Left hindlimb (tissue), 1 donor: Measurements from ENCODE around the gene TMEM151B.
A peak's percentile ranks its signal among the peaks of the same experiment; 100 is the strongest.
"Not testable (repeated sequence)": the region's sequence is repeated elsewhere in the genome, so short reads cannot be mapped to it uniquely, and the experiment has no call there.

Experiments
- DNase-seq: peaks from one replicate; pipeline ENCODE4 v3.0.0-alpha.2; 2018

TMEM151B gene

GRCh38 chr6:44339763-44340625 lies 69.7 kb downstream of the TMEM151B start:
- DNase-seq, result no peak

DNA sequence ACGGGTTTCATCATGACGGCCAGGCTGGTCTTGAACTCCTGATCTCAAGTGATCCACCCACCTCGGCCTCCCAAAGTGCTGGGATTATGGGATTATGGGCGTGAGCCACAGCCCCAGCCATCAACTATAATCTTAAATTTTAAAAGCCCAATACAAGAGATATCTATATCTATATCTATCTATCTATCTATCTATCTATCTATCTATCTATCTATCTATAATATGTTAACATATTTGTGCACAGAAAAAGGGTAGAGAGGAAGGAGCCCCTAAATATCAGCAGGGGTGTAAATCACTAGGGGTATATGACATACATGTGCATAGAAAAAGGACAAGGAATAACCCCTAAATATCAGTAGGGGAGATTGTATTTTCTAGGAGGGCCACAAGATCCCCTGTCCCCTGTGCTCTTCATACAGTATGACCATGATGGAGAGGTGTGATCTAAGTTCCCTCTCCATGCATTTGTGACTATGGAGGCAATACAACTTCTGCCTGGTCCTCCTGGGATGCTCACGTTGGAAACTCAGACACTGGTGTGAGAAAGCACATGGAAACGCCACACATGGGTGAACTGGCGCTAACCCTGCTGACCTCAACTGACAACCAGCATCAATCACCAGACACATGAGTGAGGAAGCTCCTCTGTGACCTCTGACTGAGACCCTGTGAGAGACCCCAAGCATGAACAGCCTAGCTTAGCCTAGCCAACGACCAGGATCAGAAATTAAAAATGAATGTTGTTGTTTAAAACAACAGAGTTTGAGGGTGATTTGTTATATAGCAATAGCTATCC lies 71.0 kb downstream of the TMEM151B start:
- no peak for DNase-seq

DNA sequence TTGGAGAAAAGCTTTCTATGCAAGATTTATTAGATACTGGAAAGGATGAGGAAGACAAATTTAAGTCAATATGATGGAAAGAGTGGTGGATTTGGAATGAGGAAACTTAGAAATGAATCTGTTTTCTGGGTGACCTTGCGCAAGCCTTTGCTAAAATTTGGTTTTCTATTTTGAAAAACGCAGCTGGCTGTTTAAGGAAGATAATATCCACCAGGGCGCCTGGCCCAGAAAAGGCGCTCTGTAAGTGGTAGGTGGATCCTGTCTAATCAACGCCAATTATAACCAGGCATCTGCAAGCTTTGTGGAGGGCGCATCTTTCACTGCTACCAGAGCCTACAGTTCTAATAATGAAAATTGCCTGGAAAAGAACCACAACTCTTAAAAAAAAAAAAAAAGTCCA lies 71.8 kb downstream of the TMEM151B start:
- no peak for DNase-seq

DNA sequence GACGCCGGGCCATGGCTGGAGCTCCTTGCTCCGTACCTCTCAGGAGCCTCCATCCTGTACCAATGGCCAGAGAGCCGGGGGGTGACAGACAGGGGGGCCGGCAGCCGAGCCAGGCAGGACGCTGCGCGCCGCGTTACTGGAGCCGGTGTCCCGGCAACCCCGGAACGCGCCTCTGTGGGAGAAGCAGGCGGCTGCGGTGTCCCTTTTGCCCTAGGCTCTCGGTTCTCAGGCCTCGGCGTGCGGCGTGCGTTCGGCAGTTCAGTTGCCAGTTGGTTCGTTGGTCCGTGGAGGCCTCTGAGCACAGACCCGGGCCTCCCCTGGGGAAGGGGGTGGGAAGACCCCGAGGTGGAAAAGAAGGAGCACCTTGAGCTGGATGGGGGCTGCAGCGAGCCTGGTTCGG lies 72.2 kb downstream of the TMEM151B start, which contains the start of gene SPATS1:
Gene SPATS1, plus strand, starts transcription at position 162 of the 400 bp plus-strand sequence. CDS start 446 bp downstream, outside the sequence.
- peak; percentile 51 for DNase-seq

DNA sequence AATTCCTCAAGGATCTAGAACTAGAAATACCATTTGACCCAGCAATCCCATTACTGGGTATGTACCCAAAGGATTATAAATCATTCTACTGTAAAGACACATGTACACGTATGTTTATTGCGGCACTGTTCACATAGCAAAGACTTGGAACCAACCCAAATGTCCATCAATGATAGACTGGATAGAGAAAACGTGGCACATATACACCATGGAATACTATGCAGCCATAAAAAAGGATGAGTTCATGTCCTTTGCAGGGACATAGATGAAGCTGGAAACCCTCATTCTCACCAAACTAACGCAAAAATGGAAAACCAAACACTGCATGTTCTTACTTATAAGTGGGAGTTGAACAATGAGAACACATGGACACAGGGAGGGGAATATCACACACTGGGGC lies 76.6 kb downstream of the TMEM151B start:
- DNase-seq, result not testable (repeated sequence)

GRCh38 chr6:44349904-44350649 lies 79.8 kb downstream of the TMEM151B start:
- no peak for DNase-seq

DNA sequence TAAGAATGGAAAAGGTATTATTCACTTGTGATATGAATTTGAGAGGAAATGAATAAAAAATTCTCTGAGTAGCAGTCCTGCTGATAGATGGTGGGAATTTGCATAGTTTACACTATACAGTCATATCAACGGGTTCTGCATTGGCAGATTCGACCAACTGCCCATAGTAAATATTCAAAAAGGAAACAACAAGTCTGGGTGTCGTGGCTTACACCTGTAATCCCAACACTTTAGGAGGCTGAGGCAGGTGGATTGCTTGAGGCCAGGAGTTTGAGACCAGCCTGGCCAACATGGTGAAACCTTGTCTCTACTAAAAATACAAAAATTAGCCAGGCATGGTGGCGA lies 80.4 kb downstream of the TMEM151B start:
- not testable (repeated sequence) for DNase-seq

DNA sequence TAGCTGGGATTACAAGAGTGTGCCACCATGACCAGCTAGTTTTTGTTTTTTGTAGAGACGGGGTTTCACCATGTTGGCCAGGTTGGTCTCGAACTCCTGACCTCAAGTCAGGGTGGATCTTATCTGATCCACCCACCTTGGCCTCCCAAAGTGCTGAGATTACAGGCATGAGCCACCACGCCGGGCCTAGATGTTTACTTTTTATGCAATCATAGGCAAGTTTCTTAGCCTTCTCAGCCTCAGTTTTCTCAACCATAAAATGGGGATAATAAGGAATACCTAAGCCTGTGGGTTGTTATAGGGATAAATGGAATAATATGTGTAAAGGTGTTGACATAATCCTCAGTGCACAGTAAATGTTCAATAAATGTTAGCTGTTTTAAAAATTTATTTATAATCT lies 82.0 kb downstream of the TMEM151B start:
- DNase-seq, result no peak

GRCh38 chr6:44353336-44353735 lies 83.1 kb downstream of the TMEM151B start:
- no peak for DNase-seq

DNA sequence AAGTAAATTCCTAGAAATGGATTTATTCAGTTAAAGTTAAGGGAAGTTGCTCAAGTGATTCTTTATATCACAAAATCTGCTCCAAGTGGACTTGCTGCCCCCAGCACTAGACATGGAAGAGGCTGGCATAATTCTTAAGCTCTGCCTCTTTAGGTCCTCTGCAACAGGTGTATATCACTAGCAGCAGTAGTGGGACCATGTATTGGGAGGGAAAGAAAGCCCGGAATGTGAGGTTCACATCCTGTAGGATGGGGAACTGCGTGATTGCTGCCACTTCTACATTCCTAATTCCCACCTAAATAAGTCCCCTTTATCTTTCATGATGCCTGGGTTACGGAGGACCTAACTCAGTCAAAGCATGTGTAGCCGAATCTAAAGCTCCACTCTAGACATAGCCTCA lies 85.4 kb downstream of the TMEM151B start:
- no peak for DNase-seq

GRCh38 chr6:44356487-44356886 lies 86.2 kb downstream of the TMEM151B start:
- DNase-seq, result no peak
